ENCODE results near the gene TMEM132E.

TMEM132E gene

GRCh38 chr17:34637548-34638525 is 58.5 kb downstream of the TMEM132E start:
- DNase-seq = peak; percentile 71

GRCh38 chr17:34638526-34639260 is 59.3 kb downstream of the TMEM132E start:
- no peak for DNase-seq

GRCh38 chr17:34639706-34640425 is 60.5 kb downstream of the TMEM132E start:
- DNase-seq = no peak

GRCh38 chr17:34641368-34641767 is 62.0 kb downstream of the TMEM132E start:
- no peak for DNase-seq

GRCh38 chr17:34644941-34645550 is 65.7 kb downstream of the TMEM132E start:
- DNase-seq = no peak

GRCh38 chr17:34645594-34645993 is 66.2 kb downstream of the TMEM132E start:
- DNase-seq = no peak

- DNase-seq = no peak
These were observed 68.1 kb downstream of the TMEM132E start for GRCh38 chr17:34647511-34647910.

GRCh38 chr17:34650051-34650750 is 70.8 kb downstream of the TMEM132E start:
- DNase-seq = no peak

- DNase-seq = no peak
These were observed 72.0 kb downstream of the TMEM132E start for GRCh38 chr17:34651402-34651811.

GRCh38 chr17:34652021-34652555 is 72.7 kb downstream of the TMEM132E start:
- DNase-seq = no peak

GRCh38 chr17:34653511-34653910 is 74.1 kb downstream of the TMEM132E start:
- no peak for DNase-seq

- no peak for DNase-seq
These were observed 75.0 kb downstream of the TMEM132E start for GRCh38 chr17:34654276-34654880.

- no peak for DNase-seq
These were observed 75.5 kb downstream of the TMEM132E start for GRCh38 chr17:34654881-34655276.

- no peak for DNase-seq
These were observed 77.4 kb downstream of the TMEM132E start for GRCh38 chr17:34656801-34657200.

- no peak for DNase-seq
These were observed 79.6 kb downstream of the TMEM132E start for GRCh38 chr17:34658811-34659560.

GRCh38 chr17:34663714-34664113 is 84.3 kb downstream of the TMEM132E start:
- DNase-seq = no peak

GRCh38 chr17:34665150-34665806 is 85.9 kb downstream of the TMEM132E start:
- DNase-seq = no peak

GRCh38 chr17:34665819-34666763 is 86.7 kb downstream of the TMEM132E start:
- DNase-seq = no peak

- DNase-seq = no peak
These were observed 88.3 kb downstream of the TMEM132E start for GRCh38 chr17:34667656-34668055.

All from KG1 (cell line).